Cortex of kidney (tissue), 1 donor: ENCODE measurements around the gene RAB40B.
"Not testable (repeated sequence)": the region's sequence is repeated elsewhere in the genome, so short reads cannot be mapped to it uniquely, and the experiment has no call there.

Experiments
- DNase-seq: peaks from one replicate; lab custom pipeline; 2025; lab: John Stamatoyannopoulos, UW

Gene RAB40B

GRCh38 chr17:82698065-82698973 is at the start of gene RAB40B:
Gene RAB40B, minus strand, starts transcription at chr17:82698698. Its CDS starts 102 bp downstream, at chr17:82698596.
- no peak for DNase-seq

- DNase-seq = no peak
These were observed 47.0 kb upstream of the RAB40B start for GRCh38 chr17:82745524-82745923.

- DNase-seq = not testable (repeated sequence)
These were observed 46.2 kb upstream of the RAB40B start for GRCh38 chr17:82744736-82745135.

- DNase-seq = no peak
These were observed 45.1 kb upstream of the RAB40B start for GRCh38 chr17:82743344-82744219.

GRCh38 chr17:82740906-82741759 is 42.6 kb upstream of the RAB40B start:
- no peak for DNase-seq

GRCh38 chr17:82737967-82738877 is 39.7 kb upstream of the RAB40B start:
- no peak for DNase-seq

GRCh38 chr17:82736511-82737185 is 38.1 kb upstream of the RAB40B start:
- DNase-seq = no peak

- DNase-seq = no peak
These were observed 36.7 kb upstream of the RAB40B start, which contains the start of gene FN3K for GRCh38 chr17:82734987-82735866. Gene FN3K, plus strand, starts transcription at chr17:82735615. Its CDS starts 22 bp downstream, at chr17:82735637.

GRCh38 chr17:82732118-82732743 is 33.7 kb upstream of the RAB40B start:
- DNase-seq = no peak

- DNase-seq = no peak
These were observed 31.2 kb upstream of the RAB40B start for GRCh38 chr17:82729479-82730260.

GRCh38 chr17:82726427-82726826 is 27.9 kb upstream of the RAB40B start:
- DNase-seq = no peak

GRCh38 chr17:82723169-82723807 is 24.8 kb upstream of the RAB40B start:
- no peak for DNase-seq

- no peak for DNase-seq
These were observed 24.0 kb upstream of the RAB40B start for GRCh38 chr17:82722341-82723013.

GRCh38 chr17:82720204-82720603 is 21.7 kb upstream of the RAB40B start:
- DNase-seq = no peak

GRCh38 chr17:82718986-82719685 is 20.6 kb upstream of the RAB40B start:
- DNase-seq = no peak
